DLD1 (cell line): ENCODE results near the gene CUEDC1.

Experiments
- in situ Hi-C: cut with HindIII; loops from 2 replicates; pipeline ENCODE4 v1.10.0; 2017; ENCODE audit warnings: low sequenced_read_pairs

The CUEDC1 gene

DNA sequence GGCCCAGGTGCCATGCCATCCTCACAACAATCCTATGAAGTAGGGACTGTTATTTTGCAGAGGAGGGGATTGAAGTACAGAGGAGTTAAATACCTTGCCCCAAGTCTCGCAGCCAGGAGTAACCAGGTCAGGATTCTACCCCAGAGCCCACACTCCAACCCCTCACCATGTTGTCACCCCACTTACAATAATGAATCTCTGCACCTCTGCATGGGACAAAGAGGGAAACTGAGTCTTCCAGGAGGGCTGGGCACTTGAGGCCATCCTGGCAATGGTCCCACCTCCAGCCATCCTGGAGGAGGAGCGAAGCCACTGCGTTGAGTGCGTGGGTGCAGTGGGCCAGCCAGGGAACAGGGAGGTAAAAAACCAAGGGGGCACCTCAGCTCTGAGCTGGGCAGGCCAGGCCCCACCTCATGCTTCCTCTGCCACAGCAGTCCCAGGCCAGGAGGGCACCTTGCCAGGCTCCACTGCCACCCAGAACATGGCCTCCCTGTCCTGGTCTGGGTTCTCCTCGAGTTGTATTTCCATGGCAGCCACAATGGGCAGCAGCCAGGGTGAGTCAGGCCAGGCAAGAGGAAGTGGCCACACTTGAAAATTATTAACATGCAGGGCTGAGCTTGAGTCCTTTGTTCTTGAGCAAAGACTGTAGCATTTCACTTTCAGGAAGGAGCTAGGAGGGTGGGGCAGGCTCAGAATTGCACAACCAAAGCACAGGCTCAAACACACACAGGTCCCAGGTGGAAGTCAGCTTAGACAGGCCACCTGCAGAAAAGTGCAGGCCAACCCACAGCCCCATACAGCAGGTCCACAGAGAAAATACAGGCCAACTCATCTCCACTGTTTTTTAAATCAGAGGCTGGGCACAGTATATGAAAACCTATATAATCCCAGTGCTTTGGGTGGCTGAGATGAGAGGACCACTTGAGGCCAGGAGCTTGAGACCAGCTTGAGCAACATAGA is 52.1 kb downstream of the CUEDC1 start:
- in situ Hi-C loops: no loop called here

DNA sequence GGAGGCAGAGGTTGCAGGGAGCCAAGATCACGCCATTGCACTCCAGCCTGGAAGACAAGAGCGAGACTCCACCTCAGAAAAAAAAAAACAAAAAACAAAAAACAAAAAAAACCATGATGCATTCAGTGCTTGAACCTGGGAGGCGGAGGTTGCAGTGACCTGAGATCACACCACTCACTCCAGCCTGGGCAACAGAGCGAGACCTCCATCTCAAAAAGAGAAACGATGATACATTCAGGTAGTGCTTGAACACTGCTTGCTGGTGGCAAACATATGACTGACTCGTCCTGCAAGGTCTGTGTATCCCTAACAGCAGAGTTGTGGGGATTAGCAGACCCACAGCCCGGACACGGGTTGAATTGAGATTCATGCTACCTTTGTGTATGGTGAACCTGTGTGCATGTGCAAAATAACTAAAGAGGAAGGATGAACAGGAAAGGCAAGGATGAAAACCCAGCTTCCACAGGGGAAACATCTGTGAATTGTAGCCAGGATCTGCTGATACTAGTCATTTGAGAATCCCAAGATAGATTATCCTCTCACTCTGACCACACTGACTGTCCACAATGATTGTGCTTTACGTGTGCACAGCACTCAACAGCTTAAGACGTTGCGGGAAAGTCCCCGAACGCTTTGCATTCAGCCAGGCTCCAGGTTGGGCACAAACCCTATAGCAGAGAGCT is 53.0 kb downstream of the CUEDC1 start:
- in situ Hi-C loops: no loop called here

DNA sequence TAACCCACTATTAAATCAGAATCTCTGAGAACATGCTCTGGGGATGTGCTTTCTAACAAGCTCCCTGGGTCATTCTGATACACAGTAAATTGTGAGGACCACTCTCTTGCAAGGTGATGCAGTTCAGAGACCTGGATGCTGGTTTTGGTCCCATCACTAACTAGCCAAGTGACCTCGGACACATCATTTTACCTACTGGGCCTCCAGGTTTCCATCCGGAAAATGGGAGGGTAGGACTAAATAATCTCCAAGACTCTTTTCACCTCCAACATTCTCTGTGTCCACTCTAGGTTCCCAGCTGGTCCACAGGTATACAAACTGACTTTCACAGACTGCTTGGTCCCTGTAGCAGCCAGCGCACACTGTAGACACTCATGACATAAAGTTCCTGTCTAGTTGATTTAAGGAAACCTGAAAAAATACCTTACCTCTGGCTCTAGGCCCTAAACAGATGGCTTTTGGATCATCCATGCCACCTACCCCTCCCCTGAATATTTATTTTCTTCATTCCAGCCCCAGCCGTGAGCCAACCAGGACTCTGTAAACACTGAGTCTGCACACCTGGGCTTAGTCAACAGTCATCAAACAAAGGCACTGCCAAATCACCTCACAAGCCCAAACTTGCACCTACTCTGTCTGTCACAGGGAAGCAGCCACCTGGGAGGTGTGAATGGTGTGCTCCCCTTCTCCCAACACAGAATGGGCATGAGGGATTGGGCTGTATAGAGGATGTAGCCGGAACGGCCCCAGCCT is 54.0 kb downstream of the CUEDC1 start:
- in situ Hi-C loops: no loop called here

DNA sequence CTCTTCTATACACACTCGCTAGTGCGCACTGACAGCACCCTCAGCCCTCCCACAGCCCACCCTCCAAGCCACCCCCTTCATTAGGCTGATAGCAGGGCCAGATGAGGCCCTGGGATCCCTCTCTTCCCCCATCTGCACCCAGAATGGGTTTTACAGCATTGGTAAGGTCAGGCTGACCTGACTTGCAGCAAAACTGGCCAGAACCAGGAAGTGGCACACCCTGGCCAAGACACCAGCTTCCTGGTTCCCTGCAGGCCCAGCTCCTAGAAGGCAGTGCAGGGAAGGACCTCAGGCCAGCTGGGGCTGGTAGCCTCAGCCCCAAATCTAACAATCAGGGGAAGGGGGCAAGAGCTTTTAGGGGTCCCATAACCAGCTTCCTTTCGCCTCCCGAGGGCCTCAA is 55.4 kb downstream of the CUEDC1 start:
- in situ Hi-C loops: no loop called here

DNA sequence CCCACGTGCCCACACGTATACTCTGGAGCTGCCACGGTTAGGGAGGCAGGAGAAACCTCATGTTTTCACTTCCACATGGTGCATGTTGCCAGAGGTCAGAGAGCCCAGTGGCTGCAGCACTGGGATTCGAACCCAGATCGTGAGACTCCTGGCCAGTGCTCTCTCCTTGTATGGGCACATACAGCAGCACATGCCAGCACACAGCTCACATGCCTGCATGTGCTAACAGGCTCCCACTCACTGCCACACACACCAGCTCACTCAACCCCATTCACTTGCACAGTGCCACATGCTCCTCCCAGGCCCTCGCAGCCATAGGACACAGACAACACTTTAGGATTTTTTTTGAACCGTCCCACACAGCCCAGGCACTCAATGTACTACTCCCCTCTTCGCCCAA is 55.8 kb downstream of the CUEDC1 start:
- in situ Hi-C loops: no loop called here

DNA sequence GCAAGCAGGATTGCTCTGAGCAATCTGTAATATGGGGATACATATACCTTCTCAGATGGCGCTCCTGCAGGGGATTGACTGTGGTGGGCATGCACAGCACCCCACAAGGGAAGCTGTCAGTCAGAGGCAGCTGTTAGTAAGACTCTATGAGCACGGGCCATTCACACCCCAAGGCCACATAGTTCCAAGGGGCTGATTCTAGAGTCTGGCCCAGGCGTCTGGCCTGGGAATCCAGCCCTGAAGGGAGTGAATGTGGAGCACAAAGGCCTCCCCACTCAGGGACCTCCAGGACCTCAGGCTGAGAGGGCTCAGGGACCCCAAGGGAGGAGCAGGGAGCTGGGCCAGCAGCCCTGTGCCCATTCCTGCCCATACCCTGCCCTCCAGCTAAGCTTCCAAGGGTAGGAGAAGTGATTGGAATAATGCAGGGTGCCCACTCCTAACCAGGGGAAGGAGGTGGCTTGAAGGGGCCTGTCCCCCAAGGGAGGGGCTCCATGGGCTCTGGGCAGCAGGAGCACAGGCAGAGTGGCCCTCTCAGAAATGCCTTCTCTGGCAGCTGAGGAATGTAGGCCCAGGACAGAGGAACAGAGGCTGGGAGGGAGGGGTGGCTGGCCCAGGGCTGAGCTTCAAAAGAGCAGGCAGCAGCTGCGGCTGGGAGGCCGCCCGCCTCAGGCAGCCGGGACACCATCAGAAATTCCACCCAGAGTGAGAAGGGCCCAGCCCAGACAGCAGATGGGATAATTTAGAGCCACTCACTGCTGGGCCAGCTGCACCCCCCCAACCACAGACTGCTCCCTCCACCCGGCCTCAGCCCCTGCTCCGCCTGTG is 56.5 kb downstream of the CUEDC1 start:
- in situ Hi-C loops: no loop called here

DNA sequence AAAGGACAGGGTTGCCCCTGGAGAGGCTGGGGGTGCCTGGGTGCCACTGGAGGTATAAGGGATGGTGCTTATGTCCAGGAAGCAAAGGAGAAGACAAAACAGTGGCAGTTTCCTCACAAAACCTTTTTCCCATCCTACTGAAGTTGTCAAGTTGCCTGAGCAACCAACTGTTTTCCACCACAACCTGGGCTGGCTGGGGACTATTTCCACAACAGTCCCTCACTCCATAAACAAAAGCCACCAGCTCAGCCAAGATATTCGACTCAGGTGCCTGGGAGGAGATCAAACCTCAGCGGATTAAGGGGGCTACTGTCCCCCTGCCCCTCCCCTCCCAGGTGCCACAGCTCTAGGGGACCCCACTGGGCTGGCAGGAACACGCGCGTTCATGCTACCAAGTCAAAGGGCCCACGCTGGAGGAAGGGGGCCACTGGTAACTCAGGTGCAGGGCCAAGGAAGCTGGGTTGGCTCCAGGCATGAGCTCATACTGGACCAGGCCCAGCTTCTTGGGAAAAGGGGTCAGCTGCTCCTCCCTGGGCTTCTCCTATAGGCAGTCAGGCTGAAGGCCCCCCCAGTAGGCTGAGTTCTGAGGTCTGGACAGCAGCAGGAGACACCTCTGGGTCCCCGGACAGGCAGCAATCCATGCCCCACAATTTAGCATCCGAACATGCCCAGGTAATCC is 59.7 kb downstream of the CUEDC1 start:
- in situ Hi-C loops: no loop called here

DNA sequence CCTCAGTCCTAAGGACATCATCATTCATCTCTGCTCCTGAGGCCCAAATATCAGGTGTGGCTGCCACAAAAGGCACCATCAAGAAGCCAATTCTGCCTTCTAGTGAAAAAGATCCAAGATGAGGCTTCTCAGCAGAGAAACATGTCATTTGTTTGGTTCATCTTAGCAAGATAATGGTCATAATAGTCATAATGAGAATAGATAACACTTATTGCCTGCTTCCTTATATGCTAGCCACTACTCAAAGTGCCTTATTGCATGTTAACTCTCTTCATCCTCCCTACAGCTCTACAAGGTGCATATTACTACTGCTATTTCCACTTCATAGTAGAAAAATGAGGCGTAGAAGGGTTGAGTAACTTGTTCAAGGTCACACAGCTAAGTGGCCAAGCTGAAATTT is 60.4 kb downstream of the CUEDC1 start:
- in situ Hi-C loops: no loop called here

DNA sequence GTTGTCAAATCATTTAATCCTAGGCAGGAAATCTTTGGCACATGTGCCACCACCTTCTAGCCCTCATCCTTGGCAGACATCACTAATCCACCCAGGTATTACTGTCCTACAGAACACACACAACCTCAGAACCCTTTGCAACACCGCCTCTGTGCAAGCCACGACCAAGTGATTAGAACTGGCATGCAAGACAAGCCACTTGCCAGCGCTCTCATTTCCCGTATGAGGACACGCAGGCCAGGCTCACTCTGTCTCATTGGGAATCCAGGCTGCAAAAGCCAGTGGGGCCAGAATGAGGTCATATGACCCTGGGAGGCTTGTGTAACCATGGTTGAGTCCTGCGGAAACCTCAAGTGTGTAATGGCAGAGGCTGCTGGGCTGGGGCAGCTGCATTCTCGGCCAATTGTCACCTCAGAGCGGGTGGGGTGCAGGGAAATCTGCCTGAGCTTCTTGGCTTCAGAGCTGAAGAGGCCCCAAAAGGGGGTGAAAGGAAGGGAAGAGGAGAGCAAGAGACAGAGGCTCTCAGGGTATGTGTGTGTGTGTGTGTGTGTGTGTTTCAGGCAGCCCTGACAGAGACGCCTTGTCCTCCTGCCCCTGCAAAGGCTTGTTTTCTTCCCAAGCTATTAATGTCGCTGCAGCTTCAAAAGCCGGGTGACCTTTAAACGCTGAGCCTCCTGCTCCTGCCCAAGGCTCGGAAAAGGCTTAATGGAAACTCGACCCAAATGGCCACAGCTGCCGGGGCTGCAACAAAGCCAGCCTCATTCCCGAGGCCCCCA is 62.2 kb downstream of the CUEDC1 start:
- in situ Hi-C loops: no loop called here

DNA sequence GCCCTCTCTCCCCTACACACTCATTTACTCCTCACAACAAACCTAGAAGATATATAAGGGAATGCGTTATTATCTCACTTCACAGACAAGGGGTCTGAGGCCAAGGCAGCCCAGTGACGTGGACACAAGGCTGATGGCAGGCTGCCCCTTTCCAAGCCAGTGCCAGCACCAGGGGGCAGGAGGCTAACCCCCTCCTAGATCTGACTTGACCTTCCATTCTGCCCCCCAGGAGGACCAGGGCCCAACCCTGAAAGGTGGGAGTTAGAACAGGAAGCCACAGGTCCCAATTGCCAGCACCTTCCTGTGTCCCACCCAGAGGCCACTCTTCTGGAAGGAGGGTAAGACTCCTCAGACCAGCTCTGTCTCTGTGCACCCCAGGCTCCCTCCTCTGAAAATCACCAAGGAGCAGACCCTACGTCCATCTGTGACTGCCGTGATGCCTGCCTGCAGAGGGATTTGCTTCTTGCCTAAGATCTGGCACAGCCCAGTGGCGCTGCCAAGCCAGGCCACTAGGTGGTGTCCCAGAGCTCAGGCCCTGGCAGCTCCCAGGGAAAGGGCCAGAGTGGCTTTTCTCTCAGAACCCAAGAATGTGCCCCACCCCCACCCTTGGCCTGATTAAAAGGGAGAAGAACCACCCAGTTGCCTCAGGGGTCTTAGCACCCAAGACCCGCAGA is 62.9 kb downstream of the CUEDC1 start:
- in situ Hi-C loops: no loop called here

DNA sequence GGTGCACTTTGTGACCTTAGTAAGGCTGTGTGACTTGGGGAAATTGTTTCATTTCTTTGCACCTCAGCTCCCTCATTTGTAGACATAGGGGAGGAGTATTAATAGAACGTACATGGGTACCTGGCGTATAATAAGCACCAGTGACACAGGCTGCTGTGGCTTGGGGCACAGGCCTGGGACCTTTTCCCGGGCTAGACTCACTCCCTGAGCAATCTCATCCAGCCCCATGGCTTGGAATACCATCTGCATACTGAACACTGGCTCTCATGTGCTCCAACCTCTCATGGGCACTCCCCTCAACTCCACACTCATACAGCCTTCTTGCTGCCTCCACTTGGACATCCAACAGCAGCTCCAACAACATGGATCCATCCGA is 64.4 kb downstream of the CUEDC1 start:
- in situ Hi-C loops: no loop called here

DNA sequence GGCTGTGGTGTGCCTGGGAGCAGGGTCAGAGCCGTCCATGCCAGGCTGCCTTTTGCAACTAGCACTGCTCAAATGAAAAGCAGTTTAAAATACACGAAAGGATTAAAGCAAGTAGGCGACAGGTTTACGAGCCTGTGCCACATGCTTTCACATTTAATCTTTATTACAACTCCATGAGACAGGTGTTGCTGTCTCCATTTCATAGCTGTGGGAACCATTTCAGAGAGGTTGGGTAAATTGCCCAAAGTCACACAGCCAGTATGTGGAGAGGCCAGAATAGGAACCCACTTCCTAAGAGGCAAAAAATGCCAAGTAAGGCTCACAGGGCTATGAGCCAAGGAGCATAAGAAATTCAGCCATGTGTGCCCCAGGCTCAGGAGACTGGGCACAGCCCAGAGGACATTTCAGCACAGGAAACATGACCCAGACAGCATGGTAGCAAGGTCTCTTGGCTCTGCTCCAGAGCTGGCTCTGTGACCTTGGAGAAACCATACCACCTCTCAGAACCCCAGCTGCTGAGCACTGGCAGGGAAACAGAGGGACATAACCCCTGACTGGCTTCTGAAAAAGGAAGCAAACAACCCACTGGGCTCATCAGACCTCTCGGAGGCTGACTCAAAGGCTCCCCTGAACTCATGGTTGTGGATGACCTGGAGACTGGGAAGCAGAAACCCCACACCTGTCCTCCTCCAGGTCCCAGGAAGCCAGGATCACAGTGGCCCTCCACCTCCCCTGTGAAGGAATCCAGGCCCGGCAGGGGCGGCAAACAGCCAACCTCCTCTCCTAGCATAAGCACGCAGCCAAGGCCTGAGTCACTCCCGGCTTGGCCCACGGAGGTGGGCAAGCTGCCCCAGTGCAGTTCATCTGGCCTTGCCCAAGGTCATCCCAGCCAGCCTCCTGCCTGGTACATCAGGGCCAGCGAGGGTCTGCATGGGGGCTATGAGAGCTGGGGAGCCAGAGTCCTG is 65.0 kb downstream of the CUEDC1 start:
- in situ Hi-C loops: no loop called here

DNA sequence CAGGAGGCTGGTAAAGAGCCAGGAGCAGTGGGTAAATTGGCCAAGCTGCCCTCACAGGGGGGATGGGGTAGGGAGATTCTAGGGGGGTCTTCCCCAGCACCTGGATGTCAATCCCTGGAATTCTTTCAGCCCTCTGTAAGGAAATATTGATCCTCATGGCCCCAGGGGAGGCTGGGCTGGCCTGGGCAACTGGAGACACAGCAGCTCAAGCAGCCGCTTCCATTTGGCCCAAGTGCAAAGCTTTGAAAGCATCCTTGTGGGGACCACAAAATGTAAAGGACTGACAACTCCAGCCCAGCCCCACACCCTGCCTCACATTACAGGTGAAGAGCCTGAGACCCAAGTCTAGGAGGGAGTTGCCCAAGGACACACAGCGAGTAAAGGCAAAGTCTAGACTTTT is 66.0 kb downstream of the CUEDC1 start:
- in situ Hi-C loops: no loop called here

DNA sequence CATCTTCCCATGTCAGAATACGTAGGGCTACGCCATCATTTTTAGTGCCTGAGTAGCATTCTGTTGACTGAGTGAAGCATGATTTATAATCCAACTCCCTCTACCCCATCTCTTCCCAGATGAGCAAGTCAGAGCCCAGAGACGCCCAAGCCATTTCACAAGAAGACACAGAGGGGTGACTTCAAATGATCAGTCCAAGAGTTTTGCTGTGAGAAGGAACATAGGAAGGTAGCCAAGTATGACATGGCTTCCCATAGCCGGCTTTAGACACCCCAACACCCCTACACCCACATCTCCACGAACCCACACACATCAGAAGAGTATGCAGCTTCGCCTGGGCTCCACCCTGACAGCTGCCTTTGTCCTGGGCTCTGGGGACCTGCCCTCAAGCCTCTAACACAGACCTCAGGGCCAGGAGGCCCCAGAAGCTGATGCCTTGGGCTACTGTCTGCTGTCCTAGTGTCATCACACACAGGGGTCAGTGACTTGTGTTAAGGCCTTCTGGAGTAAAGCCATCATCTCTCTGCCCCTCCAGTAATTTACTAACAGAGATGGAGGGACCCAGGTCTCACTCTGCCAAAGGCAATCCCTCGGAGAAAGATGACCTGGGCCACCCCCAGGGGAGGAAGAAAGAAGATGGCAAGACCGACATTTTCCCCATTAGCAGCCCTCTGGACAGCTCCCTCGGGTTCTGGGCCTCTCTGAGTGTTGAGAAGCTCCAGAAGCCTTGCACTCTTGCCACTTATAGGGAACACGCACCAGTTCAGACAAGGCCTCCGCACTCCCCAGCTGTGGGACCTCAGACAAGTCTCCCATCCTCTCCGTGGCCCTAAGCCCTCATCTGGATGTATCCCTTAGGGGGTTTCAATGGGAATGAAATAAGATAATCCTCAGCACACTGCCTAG is 66.6 kb downstream of the CUEDC1 start:
- in situ Hi-C loops: no loop called here

DNA sequence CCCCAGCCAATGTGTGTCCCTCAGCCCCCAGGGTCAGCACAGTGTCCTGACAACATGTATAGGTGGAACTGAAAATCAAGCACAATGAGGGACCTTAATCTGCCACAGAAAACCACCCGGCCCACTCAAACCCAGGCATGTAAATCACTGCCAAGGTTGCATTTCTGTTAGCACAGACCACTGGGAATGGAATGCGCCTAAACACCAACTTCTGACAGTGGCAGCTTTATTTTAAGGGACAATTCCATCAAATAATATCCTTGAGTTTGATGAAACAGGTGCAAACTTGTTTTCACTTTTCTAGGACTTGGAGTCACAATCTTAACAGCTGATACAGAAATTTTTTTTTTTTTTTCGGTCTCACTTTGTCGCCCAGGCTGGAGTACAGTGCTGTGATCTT is 68.1 kb downstream of the CUEDC1 start:
- in situ Hi-C loops: no loop called here

DNA sequence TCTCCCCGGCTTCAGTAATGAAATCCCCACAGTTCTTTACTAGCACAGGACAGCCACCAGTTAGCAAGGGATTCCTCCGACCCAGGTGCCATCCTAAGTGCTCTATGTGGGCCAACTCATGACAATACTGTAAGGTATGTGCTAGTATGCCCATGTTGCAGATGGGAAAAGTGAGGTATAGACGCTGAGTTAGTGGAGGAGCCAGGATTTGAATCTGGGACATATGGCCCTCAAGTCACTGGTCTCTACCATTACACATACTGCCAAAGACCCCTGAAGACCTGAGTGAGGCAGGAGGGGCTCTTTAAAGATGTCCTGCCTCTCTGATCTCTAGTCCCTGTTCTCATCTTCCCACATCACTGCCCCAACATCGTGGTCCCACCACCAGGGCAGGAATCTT is 69.2 kb downstream of the CUEDC1 start:
- in situ Hi-C loops: no loop called here
